GM18870 (cell line): Measurements from ENCODE around the gene TMEM175.
"Not testable (repeated sequence)": the region's sequence is repeated elsewhere in the genome, so short reads cannot be mapped to it uniquely, and the experiment has no call there.

Source experiments
- ATAC-seq: cut with Tn5 transposase; IDR thresholded peaks from one replicate; pipeline ENCODE4 v1.9.1; 2021; ENCODE audit warnings: moderate library complexity; ENCODE audit not compliant: unreplicated experiment

TMEM175 gene

GRCh38 chr4:968621-969394 lies 36.5 kb downstream of the TMEM175 start:
- no peak for ATAC-seq

- no peak for ATAC-seq
These were observed 37.9 kb downstream of the TMEM175 start for GRCh38 chr4:970046-970745.

- no peak for ATAC-seq
These were observed 38.7 kb downstream of the TMEM175 start for GRCh38 chr4:970854-971520.

GRCh38 chr4:971666-972500 lies 39.6 kb downstream of the TMEM175 start:
- no peak for ATAC-seq

GRCh38 chr4:972651-973424 lies 40.6 kb downstream of the TMEM175 start:
- ATAC-seq, result no peak

- ATAC-seq, result no peak
These were observed 41.5 kb downstream of the TMEM175 start, which contains the start of gene DGKQ for GRCh38 chr4:973431-974397. Gene DGKQ (minus strand): TSS chr4:973569. CDS start chr4:973482, 87 bp downstream.

GRCh38 chr4:974668-975067 lies 42.4 kb downstream of the TMEM175 start:
- no peak for ATAC-seq

GRCh38 chr4:976016-976415 lies 43.8 kb downstream of the TMEM175 start:
- not testable (repeated sequence) for ATAC-seq

- ATAC-seq, result no peak
These were observed 46.9 kb downstream of the TMEM175 start for GRCh38 chr4:978957-979701.

- ATAC-seq, result no peak
These were observed 50.0 kb downstream of the TMEM175 start for GRCh38 chr4:982291-982690.

GRCh38 chr4:982814-983213 lies 50.6 kb downstream of the TMEM175 start:
- ATAC-seq, result no peak

- no peak for ATAC-seq
These were observed 52.2 kb downstream of the TMEM175 start for GRCh38 chr4:984336-985054.

- ATAC-seq, result no peak
These were observed 53.0 kb downstream of the TMEM175 start for GRCh38 chr4:985123-985830.

- ATAC-seq, result no peak
These were observed 54.2 kb downstream of the TMEM175 start for GRCh38 chr4:986428-986878.

GRCh38 chr4:986879-987623 lies 54.8 kb downstream of the TMEM175 start, which contains the start of gene IDUA:
Gene IDUA (plus strand): TSS chr4:987044. CDS start chr4:987085, 41 bp downstream.
- no peak for ATAC-seq
